Keratinocyte (primary cell): ENCODE measurements around the gene GBP4. TPM values are rescaled to one million over a fixed set of nuclear protein-coding genes. Genes with fewer than 3 reads are reported as not detected.

ENCODE experiments used
- DNase-seq: peaks from one replicate; pipeline ENCODE4 v3.0.0-alpha.2; 2011; ENCODE audit warnings: low read depth, missing footprints, low spot score
- FAIRE-seq: peaks from 2 replicates; lab custom pipeline; 2011; peaks lifted over from hg19 to GRCh38; lab: Jason Lieb, UNC
- H2AFZ ChIP-seq: 2 replicates; pipeline ENCODE4 v1.6.0; 2012; ENCODE audit warnings: low read length, control low read depth, inconsistent platforms; ENCODE audit not compliant: control insufficient read depth
- H3K27ac ChIP-seq: 2 replicates; pipeline ENCODE4 v1.5.1; 2011; ENCODE audit warnings: low read length; ENCODE audit not compliant: control insufficient read depth, insufficient read depth
- H3K27me3 ChIP-seq: 3 replicates; pipeline ENCODE4 v1.6.0; 2011; ENCODE audit warnings: low read length; ENCODE audit not compliant: control insufficient read depth, insufficient read depth; ENCODE audit errors: extremely low read depth
- H3K36me3 ChIP-seq, 2 experiments: 2 replicates in 1 of 2; 3 replicates in 1 of 2; pipeline ENCODE4 v1.5.1; 2011; ENCODE audit warnings: low read length in 2 of 2, mild to moderate bottlenecking in 1 of 2; ENCODE audit not compliant: control insufficient read depth in 2 of 2, insufficient read depth in 2 of 2; ENCODE audit errors: extremely low read depth in 1 of 2
- H3K4me1 ChIP-seq: 3 replicates; pipeline ENCODE4 v1.5.1; 2011; ENCODE audit warnings: low read length; ENCODE audit not compliant: control insufficient read depth, insufficient read depth; ENCODE audit errors: extremely low read depth
- H3K4me2 ChIP-seq: 3 replicates; pipeline ENCODE4 v1.6.0; 2011; ENCODE audit warnings: low read depth, low read length; ENCODE audit not compliant: control insufficient read depth, insufficient read depth; ENCODE audit errors: extremely low read depth
- H3K4me3 ChIP-seq, 3 experiments: fragments of 200-600 bp in 1 of 3; sonication (generic) in 1 of 3; 2 replicates in 2 of 3; 3 replicates in 1 of 3; pipeline ENCODE4 v1.5.1; 2011 to 2016; ENCODE audit warnings: low read length in 3 of 3, mild to moderate bottlenecking in 3 of 3, control low read depth in 2 of 3, inconsistent platforms in 1 of 3, low read depth in 1 of 3, mixed read lengths in 1 of 3, mixed run types in 1 of 3, moderate library complexity in 1 of 3; ENCODE audit not compliant: control insufficient read depth in 2 of 3, insufficient read depth in 2 of 3; ENCODE audit errors: extremely low read depth in 1 of 3
- H3K79me2 ChIP-seq: 2 replicates; pipeline ENCODE4 v1.6.0; 2012; ENCODE audit warnings: low read length; ENCODE audit not compliant: control insufficient read depth, insufficient read depth
- H3K9ac ChIP-seq: 3 replicates; pipeline ENCODE4 v1.6.0; 2011; ENCODE audit warnings: low read length; ENCODE audit not compliant: control insufficient read depth, insufficient read depth; ENCODE audit errors: extremely low read depth
- H3K9me1 ChIP-seq: 3 replicates; pipeline ENCODE4 v1.6.0; 2011; ENCODE audit warnings: low read length; ENCODE audit not compliant: control insufficient read depth, insufficient read depth; ENCODE audit errors: extremely low read depth
- H3K9me3 ChIP-seq: 2 replicates; pipeline ENCODE4 v1.5.1; 2012; ENCODE audit warnings: low read depth, low read length; ENCODE audit not compliant: control insufficient read depth
- H4K20me1 ChIP-seq: 3 replicates; pipeline ENCODE4 v1.6.0; 2011; ENCODE audit warnings: low read length; ENCODE audit not compliant: control insufficient read depth, insufficient read depth; ENCODE audit errors: extremely low read depth
- CTCF ChIP-seq, 3 experiments: IDR thresholded peaks in 1 of 3; conservative IDR thresholded peaks in 1 of 3; optimal IDR thresholded peaks in 1 of 3; 2 replicates in 2 of 3; 3 replicates in 1 of 3; pipeline versions ENCODE3 to v1.5.1; 2011; ENCODE audit warnings: low read length in 3 of 3, mild to moderate bottlenecking in 3 of 3, moderate library complexity in 2 of 3, control low read depth in 1 of 3, inconsistent platforms in 1 of 3; ENCODE audit not compliant: insufficient read depth in 2 of 3; ENCODE audit errors: extremely low read depth in 1 of 3
- EZH2 ChIP-seq: IDR thresholded peaks from one replicate; pipeline ENCODE4 v1.6.1; 2012; ENCODE audit warnings: inconsistent platforms, mild to moderate bottlenecking, low read length, moderate library complexity
- dilution Hi-C: fragments of 300-500 bp; cut with MboI; formaldehyde crosslinking; loops from one replicate; pipeline ENCODE4 v1.7.0; 2020; ENCODE audit warnings: low sequenced_read_pairs; ENCODE audit not compliant: extremely low pct_ligation_motif_present
- polyA plus RNA-seq, 5 experiments: library from polyadenylated mRNA; depleted of rRNA in 3 of 5; stranded (reverse) in 3 of 5; stranded (forward) in 1 of 5; unstranded in 1 of 5; fragments of >200 nt; gene quantifications; 1 replicate in 1 of 5; 2 replicates in 3 of 5; 3 replicates in 1 of 5; pipeline versions ENCODE4 v1.2.1 to v1.2.3, GENCODE V29; 2011 to 2012; ENCODE audit warnings: missing spikeins in 2 of 5, low read depth in 1 of 5, low replicate concordance in 1 of 5

The GBP4 gene
- polyA plus RNA-seq, 1 donor (not counting 4 experiments of a cell fraction or from before 2014, with no cell fraction given): 0.01 TPM

GRCh38 chr1:89190017-89190416, 8.7 kb downstream of the GBP4 start:
- Histone ChIP-seq H3K9me1 (no peaks in the 10 kb centered on the region), H3K36me3 (no peaks in the 10 kb centered on the region), H3K27ac (no peak overlapping the region), H2AFZ (no peak overlapping the region), H3K4me1 (no peaks in the 10 kb centered on the region), H3K4me3 (no peak overlapping the region), H3K9me3 (no peaks in the 10 kb centered on the region), H4K20me1 (no peaks in the 10 kb centered on the region), H3K27me3 (no peaks in the 10 kb centered on the region), H3K79me2 (no peaks in the 10 kb centered on the region), H3K9ac (no peak overlapping the region), H3K4me2 (no peak overlapping the region)
- DNase-seq (no peak), FAIRE-seq (no peak)
- dilution Hi-C loops: no loop called here
- TF ChIP-seq CTCF (optimal IDR thresholded peaks at IDR 0.05 in 1 of 3, IDR thresholded peaks at IDR 0.05 in 1 of 3, conservative IDR thresholded peaks at IDR 0.05 in 1 of 3; ENCODE audit: extremely low read depth in 1 of 3, insufficient read depth in 2 of 3, low read length in 3 of 3): no peak

DNA sequence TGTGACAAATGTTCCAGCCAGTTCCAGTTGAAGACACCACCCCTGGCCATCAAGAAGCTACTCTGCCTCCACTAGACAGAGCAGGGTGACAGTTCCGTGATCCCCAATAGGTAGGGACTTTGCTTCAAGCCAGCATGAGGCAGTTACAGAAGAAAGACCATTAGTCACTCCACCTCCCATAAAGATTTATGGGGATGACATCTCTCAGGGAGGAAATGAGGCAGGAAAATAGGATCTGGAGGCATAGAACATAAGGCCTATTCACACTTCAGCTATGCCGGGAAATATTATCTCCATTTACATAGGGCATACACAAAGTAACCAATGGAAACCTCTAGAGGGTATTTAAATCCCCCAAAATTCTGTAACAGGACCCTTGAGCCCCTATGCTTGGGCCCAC, 19.4 kb downstream of the GBP4 start:
- no peaks in the 10 kb centered on the region for H3K9me3 ChIP-seq
- no peaks in the 10 kb centered on the region for H3K4me1 ChIP-seq
- no peak for DNase-seq
- H3K4me2 ChIP-seq: no peak overlapping the region
- no peaks in the 10 kb centered on the region for H4K20me1 ChIP-seq
- FAIRE-seq: no peak
- H3K79me2 ChIP-seq: no peaks in the 10 kb centered on the region
- dilution Hi-C loops: no loop called here
- no peak overlapping the region for H3K4me3 ChIP-seq
- H3K36me3 ChIP-seq: no peaks in the 10 kb centered on the region
- no peak overlapping the region for H3K27ac ChIP-seq
- no peaks in the 10 kb centered on the region for H3K9me1 ChIP-seq
- H3K27me3 ChIP-seq: no peaks in the 10 kb centered on the region
- H3K9ac ChIP-seq: no peak overlapping the region
- H2AFZ ChIP-seq: no peak overlapping the region
- TF ChIP-seq CTCF (optimal IDR thresholded peaks at IDR 0.05 in 1 of 3, IDR thresholded peaks at IDR 0.05 in 1 of 3, conservative IDR thresholded peaks at IDR 0.05 in 1 of 3; ENCODE audit: extremely low read depth in 1 of 3, insufficient read depth in 2 of 3, low read length in 3 of 3): no peak
- TF ChIP-seq EZH2: no peak
